K562 (cell line): ENCODE measurements around the gene FANCG. TPM values are rescaled to one million over a fixed set of nuclear protein-coding genes. Genes with fewer than 3 reads are reported as not detected.

Experiments used
- MTF1 ChIP-seq: fragments of 250-450 bp; sonication (Bioruptor Pico); IDR thresholded peaks from 2 replicates; pipeline ENCODE4 v1.9.0; 2021; ENCODE audit warnings: moderate library complexity, mild to moderate bottlenecking, inconsistent platforms, borderline replicate concordance
- NR4A1 ChIP-seq, 2 experiments: fragments of 250-450 bp in 1 of 2; fragments of 450-650 bp in 1 of 2; sonication (Bioruptor Pico) in 1 of 2; IDR thresholded peaks; 2 replicates each; pipeline versions ENCODE4 v1.4.0 to v1.6.1; 2016 to 2020; ENCODE audit warnings: mild to moderate bottlenecking in 2 of 2, missing compliant biosample characterization in 1 of 2, missing genetic modification characterization in 1 of 2, moderate library complexity in 1 of 2
- RFX5 ChIP-seq: IDR thresholded peaks from 2 replicates; pipeline ENCODE4 v1.6.1; 2011; ENCODE audit warnings: low read depth, mild to moderate bottlenecking, improper control_type of control experiment, low read length
- ZFPM2 ChIP-seq: fragments of 250-450 bp; sonication (Bioruptor Pico); IDR thresholded peaks from 2 replicates; pipeline ENCODE4 v1.5.1; 2022; ENCODE audit warnings: mild to moderate bottlenecking
- polyA plus RNA-seq, 8 experiments: library from polyadenylated mRNA; depleted of rRNA in 4 of 8; stranded (reverse) in 5 of 8; unstranded in 3 of 8; fragments of >200 nt; fragmentation: Nextera tagmentation in 2 of 8; fragmentation: Illumina TruSeq in 1 of 8; extraction: Ambion mirVana in 2 of 8; extraction: Trizol in 1 of 8; gene quantifications; 2 replicates each; pipeline versions ENCODE4 v1.2.1 to v1.2.3, GENCODE V29; 2011 to 2014; ENCODE audit warnings: inconsistent platforms in 1 of 8, missing spikeins in 1 of 8
- total RNA-seq, 7 experiments: library from RNA; depleted of rRNA in 6 of 7; stranded (reverse); fragments of >200 nt in 6 of 7; fragmentation: Illumina TruSeq in 2 of 7; extraction: Trizol in 2 of 7; gene quantifications; 2 replicates each; pipeline versions ENCODE4 v1.2.1 to v1.2.3, GENCODE V29; 2011 to 2021; ENCODE audit warnings: low replicate concordance in 1 of 7
- TF ChIP-seq, protein P1 (sequence below): fragments of 450-650 bp; IDR thresholded peaks from 2 replicates; pipeline ENCODE4 v1.6.1; 2016; ENCODE audit warnings: mild to moderate bottlenecking, moderate library complexity
- TF ChIP-seq, protein P2 (sequence below), 2 experiments: fragments of 450-650 bp; formaldehyde crosslinking in 1 of 2; IDR thresholded peaks; 2 replicates each; pipeline versions ENCODE4 v1.4.0 to v1.6.1; 2014 to 2020; ENCODE audit warnings: mild to moderate bottlenecking in 2 of 2, borderline replicate concordance in 1 of 2, low read depth in 1 of 2

FANCG gene
- total and polyA plus RNA-seq, 9 of the 15 experiments (the other 6 are each of a cell fraction or from before 2014, with no cell fraction given): 7.5 to 43.9 (median 31.0) TPM

DNA sequence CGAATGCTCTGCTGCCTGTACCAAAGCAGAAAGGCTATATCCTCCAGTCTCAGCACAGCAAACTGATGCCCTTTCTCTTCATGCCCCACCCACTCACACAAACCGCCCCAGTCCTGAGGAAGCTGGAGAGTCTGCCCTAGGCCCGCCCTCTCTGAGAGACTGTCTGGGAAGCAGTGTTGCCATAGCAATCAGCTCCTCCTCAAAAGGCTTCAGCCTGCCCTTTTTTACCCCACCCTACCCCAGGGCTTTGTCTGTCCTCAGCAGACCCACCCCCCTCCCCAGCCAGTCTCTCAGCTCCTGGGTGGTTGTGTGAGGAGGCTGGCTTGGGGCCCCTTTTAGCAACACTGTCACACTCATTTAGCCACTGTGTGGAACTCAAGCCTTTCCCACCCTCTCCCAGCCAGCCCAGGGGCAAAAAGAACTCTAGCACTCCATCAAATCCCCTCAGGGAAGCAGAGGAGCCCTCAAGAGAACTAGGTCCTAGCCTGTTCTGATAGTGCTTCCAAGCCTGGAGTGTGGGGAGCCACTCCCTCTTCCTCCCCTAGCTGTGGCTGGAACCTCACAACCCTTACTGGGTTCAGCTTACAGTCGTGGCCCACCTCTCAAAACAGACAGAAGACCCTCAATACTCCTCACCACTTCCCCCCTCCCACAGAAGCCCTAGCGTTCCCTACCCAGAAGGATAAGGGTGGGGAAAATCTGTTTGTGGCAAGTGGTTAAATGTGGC is 34.5 kb upstream of the FANCG start (continued):
- TF ChIP-seq ZFPM2: no peak
- no peak for TF ChIP-seq RFX5
- no peak for TF ChIP-seq NR4A1 (CRISPR knock-in tag; IDR thresholded peaks at IDR 0.05)
- no peak for TF ChIP-seq NR4A1 (tag; IDR thresholded peaks at IDR 0.05)
- TF ChIP-seq, protein P1, sequence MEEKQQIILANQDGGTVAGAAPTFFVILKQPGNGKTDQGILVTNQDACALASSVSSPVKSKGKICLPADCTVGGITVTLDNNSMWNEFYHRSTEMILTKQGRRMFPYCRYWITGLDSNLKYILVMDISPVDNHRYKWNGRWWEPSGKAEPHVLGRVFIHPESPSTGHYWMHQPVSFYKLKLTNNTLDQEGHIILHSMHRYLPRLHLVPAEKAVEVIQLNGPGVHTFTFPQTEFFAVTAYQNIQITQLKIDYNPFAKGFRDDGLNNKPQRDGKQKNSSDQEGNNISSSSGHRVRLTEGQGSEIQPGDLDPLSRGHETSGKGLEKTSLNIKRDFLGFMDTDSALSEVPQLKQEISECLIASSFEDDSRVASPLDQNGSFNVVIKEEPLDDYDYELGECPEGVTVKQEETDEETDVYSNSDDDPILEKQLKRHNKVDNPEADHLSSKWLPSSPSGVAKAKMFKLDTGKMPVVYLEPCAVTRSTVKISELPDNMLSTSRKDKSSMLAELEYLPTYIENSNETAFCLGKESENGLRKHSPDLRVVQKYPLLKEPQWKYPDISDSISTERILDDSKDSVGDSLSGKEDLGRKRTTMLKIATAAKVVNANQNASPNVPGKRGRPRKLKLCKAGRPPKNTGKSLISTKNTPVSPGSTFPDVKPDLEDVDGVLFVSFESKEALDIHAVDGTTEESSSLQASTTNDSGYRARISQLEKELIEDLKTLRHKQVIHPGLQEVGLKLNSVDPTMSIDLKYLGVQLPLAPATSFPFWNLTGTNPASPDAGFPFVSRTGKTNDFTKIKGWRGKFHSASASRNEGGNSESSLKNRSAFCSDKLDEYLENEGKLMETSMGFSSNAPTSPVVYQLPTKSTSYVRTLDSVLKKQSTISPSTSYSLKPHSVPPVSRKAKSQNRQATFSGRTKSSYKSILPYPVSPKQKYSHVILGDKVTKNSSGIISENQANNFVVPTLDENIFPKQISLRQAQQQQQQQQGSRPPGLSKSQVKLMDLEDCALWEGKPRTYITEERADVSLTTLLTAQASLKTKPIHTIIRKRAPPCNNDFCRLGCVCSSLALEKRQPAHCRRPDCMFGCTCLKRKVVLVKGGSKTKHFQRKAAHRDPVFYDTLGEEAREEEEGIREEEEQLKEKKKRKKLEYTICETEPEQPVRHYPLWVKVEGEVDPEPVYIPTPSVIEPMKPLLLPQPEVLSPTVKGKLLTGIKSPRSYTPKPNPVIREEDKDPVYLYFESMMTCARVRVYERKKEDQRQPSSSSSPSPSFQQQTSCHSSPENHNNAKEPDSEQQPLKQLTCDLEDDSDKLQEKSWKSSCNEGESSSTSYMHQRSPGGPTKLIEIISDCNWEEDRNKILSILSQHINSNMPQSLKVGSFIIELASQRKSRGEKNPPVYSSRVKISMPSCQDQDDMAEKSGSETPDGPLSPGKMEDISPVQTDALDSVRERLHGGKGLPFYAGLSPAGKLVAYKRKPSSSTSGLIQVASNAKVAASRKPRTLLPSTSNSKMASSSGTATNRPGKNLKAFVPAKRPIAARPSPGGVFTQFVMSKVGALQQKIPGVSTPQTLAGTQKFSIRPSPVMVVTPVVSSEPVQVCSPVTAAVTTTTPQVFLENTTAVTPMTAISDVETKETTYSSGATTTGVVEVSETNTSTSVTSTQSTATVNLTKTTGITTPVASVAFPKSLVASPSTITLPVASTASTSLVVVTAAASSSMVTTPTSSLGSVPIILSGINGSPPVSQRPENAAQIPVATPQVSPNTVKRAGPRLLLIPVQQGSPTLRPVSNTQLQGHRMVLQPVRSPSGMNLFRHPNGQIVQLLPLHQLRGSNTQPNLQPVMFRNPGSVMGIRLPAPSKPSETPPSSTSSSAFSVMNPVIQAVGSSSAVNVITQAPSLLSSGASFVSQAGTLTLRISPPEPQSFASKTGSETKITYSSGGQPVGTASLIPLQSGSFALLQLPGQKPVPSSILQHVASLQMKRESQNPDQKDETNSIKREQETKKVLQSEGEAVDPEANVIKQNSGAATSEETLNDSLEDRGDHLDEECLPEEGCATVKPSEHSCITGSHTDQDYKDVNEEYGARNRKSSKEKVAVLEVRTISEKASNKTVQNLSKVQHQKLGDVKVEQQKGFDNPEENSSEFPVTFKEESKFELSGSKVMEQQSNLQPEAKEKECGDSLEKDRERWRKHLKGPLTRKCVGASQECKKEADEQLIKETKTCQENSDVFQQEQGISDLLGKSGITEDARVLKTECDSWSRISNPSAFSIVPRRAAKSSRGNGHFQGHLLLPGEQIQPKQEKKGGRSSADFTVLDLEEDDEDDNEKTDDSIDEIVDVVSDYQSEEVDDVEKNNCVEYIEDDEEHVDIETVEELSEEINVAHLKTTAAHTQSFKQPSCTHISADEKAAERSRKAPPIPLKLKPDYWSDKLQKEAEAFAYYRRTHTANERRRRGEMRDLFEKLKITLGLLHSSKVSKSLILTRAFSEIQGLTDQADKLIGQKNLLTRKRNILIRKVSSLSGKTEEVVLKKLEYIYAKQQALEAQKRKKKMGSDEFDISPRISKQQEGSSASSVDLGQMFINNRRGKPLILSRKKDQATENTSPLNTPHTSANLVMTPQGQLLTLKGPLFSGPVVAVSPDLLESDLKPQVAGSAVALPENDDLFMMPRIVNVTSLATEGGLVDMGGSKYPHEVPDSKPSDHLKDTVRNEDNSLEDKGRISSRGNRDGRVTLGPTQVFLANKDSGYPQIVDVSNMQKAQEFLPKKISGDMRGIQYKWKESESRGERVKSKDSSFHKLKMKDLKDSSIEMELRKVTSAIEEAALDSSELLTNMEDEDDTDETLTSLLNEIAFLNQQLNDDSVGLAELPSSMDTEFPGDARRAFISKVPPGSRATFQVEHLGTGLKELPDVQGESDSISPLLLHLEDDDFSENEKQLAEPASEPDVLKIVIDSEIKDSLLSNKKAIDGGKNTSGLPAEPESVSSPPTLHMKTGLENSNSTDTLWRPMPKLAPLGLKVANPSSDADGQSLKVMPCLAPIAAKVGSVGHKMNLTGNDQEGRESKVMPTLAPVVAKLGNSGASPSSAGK: no peak
- TF ChIP-seq, protein P2, sequence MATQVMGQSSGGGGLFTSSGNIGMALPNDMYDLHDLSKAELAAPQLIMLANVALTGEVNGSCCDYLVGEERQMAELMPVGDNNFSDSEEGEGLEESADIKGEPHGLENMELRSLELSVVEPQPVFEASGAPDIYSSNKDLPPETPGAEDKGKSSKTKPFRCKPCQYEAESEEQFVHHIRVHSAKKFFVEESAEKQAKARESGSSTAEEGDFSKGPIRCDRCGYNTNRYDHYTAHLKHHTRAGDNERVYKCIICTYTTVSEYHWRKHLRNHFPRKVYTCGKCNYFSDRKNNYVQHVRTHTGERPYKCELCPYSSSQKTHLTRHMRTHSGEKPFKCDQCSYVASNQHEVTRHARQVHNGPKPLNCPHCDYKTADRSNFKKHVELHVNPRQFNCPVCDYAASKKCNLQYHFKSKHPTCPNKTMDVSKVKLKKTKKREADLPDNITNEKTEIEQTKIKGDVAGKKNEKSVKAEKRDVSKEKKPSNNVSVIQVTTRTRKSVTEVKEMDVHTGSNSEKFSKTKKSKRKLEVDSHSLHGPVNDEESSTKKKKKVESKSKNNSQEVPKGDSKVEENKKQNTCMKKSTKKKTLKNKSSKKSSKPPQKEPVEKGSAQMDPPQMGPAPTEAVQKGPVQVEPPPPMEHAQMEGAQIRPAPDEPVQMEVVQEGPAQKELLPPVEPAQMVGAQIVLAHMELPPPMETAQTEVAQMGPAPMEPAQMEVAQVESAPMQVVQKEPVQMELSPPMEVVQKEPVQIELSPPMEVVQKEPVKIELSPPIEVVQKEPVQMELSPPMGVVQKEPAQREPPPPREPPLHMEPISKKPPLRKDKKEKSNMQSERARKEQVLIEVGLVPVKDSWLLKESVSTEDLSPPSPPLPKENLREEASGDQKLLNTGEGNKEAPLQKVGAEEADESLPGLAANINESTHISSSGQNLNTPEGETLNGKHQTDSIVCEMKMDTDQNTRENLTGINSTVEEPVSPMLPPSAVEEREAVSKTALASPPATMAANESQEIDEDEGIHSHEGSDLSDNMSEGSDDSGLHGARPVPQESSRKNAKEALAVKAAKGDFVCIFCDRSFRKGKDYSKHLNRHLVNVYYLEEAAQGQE (IDR thresholded peaks at IDR 0.05; ENCODE audit: borderline replicate concordance): peak; percentile 93
- TF ChIP-seq, protein P2 (CRISPR knock-in tag; IDR thresholded peaks at IDR 0.05; ENCODE audit: low read depth): no peak
- TF ChIP-seq MTF1 (CRISPR knock-in tag): no peak
